AG09319 (cell line): ENCODE results near the gene IGFBP6.

Source experiments
- DNase-seq: peaks from one replicate; pipeline ENCODE4 v3.0.0-alpha.2; 2010; ENCODE audit warnings: low read depth; ENCODE audit errors: extremely low read depth
- TF ChIP-seq, protein P1 (sequence below): IDR thresholded peaks from 2 replicates; pipeline ENCODE4 v1.5.1; 2011; ENCODE audit warnings: low read depth, mild to moderate bottlenecking, inconsistent platforms, low read length, moderate library complexity

Gene IGFBP6

DNA sequence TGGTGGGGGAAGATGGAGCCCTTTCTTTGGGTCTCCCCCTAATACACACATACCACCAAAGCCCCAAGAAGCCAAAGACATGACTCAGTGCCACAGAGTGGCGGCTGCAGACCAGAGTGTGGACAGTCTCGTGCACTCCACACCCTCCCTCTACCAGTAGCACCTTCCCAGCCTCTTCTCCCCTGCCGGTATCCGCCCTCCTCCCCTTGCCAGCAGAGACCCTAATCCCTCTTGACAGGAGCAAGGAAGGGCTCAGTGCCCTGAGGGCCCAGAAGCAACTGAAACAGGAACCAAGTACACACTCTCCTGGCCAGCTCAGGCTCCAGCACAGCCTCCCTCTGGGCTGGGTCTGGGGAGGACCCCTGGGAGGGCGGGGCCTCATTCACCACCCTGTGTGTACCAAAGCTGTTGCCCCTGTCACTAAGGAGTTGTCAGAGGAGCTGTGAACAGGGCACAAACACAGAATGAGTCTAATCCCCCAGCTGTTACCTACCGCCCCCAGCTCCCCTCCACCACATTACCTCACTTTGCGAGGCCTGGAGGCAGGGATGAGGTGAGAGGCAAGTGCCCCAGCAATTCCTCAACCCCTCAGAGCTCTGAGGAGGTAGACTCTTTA lies 26.5 kb upstream of the IGFBP6 start:
- no peak for DNase-seq
- TF ChIP-seq, protein P1, sequence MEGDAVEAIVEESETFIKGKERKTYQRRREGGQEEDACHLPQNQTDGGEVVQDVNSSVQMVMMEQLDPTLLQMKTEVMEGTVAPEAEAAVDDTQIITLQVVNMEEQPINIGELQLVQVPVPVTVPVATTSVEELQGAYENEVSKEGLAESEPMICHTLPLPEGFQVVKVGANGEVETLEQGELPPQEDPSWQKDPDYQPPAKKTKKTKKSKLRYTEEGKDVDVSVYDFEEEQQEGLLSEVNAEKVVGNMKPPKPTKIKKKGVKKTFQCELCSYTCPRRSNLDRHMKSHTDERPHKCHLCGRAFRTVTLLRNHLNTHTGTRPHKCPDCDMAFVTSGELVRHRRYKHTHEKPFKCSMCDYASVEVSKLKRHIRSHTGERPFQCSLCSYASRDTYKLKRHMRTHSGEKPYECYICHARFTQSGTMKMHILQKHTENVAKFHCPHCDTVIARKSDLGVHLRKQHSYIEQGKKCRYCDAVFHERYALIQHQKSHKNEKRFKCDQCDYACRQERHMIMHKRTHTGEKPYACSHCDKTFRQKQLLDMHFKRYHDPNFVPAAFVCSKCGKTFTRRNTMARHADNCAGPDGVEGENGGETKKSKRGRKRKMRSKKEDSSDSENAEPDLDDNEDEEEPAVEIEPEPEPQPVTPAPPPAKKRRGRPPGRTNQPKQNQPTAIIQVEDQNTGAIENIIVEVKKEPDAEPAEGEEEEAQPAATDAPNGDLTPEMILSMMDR, result no peak

DNA sequence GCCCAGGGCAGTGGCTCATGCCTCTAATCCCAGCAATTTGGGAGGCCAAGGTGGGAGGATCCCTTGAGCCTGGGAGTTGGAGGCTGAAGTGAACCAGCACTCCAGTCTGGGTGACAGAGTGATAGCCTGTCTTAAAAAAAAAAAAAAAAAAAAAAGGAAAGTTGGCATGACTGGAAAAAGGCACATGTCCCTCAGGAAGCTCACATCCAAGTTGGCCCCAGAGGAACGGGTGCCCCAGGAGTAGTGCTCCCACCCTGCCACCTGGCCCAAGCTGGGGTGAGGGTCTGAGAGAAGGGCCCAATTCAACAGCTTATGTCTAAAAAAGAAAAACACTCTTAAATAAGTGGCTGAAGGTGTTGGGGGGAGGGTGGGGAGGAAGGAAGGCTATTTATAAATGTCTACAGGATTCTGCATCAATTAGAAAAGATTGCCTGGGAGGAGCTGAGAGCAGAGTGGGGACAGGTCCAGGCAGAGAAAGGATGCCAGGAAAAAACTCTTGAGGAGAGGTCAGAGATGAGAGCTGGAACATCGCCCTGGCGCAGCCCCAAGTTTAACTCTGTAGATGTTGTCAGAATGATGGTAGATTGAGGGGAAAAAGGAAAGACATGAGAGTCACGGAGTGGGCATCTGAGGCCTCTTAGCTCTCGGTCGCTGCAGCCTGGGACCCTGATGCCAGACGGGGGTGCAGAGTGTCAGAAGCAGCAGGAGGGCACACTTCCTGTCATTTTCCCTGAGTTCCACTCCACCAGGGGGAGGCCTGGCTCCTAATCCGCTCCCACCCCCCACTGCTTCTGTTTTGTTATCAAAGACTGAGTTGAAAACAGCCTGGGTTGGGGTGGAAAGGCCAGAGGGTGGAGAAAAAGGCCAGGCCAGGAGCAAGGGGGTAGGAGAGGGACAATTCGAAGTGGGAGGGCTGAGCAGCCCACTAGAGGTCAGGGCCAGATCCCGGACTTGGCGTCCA lies 25.6 kb upstream of the IGFBP6 start:
- DNase-seq, result no peak
- TF ChIP-seq, protein P1, result peak; percentile 36

GRCh38 chr12:53073881-53074280 lies 23.6 kb upstream of the IGFBP6 start:
- DNase-seq, result no peak
- TF ChIP-seq, protein P1, result no peak

GRCh38 chr12:53074283-53074998 lies 23.0 kb upstream of the IGFBP6 start:
- DNase-seq, result no peak
- TF ChIP-seq, protein P1, result no peak

DNA sequence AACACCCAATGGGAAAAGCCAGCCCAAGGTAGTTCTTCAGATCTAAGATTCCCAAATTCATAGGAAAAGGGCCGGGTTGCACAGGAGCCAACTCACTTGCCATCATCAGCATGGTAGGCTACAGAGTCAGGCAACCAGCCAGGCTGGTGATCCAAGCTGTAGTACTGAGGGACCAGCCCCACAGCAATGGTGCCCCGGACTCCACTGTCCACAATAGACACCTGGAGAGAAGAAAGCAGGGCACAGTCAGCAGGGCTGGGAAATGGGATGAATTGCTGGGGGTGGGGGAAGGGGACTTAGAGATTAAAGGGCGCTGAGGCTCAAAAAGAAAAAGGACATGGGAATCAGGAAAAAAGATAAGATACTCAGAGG lies 22.5 kb upstream of the IGFBP6 start:
- TF ChIP-seq, protein P1, result no peak
- no peak for DNase-seq

DNA sequence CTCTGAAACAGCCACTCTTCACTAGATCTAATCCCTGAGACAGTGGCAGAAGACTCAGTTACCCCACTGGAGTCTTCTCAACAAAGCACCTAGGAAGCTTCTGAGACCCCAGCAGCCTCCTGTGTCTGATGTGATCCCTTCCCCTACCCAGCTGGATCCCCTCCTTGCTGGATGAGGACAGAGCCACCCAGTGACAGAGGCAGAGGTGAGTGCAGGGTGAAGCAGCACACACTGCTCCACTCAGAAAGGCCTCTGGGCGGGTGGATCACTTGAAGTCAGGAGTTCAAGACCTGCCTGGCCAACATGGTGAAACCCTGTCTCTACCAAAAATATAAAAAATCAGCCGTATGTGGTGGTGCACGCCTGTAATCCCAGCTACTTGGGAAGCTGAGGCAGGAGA lies 21.0 kb upstream of the IGFBP6 start:
- DNase-seq, result no peak
- TF ChIP-seq, protein P1, result no peak
